PFSK-1 (cell line): ENCODE data around the gene MYRF.
A peak's percentile ranks its signal among the peaks of the same experiment; 100 is the strongest.

Experiments
- FOXP2 ChIP-seq: optimal IDR thresholded peaks from 2 replicates; pipeline ENCODE3; 2011; ENCODE audit warnings: borderline replicate concordance, control low read depth, inconsistent platforms; ENCODE audit not compliant: insufficient read depth; ENCODE audit errors: extremely low read length, extremely low read depth
- POLR2AphosphoS5 ChIP-seq: IDR thresholded peaks from 2 replicates; pipeline ENCODE4 v1.6.1; 2012; ENCODE audit warnings: low read depth, mild to moderate bottlenecking, control low read depth, low read length, moderate library complexity
- SIN3A ChIP-seq: IDR thresholded peaks from 2 replicates; pipeline ENCODE4 v1.6.1; 2012; ENCODE audit warnings: mild to moderate bottlenecking, low read length, moderate library complexity, borderline replicate concordance; ENCODE audit not compliant: insufficient read depth
- TAF1 ChIP-seq: IDR thresholded peaks from 2 replicates; pipeline ENCODE4 v1.6.1; 2012; ENCODE audit warnings: low read length, control low read depth, borderline replicate concordance; ENCODE audit not compliant: insufficient read depth
- TF ChIP-seq, protein P1 (sequence below), 2 experiments: IDR thresholded peaks; 2 replicates each; pipeline versions ENCODE4 v1.6.1 to v1.8.0; 2011 to 2012; ENCODE audit warnings: low read depth in 2 of 2, low read length in 2 of 2, control low read depth in 1 of 2, inconsistent platforms in 1 of 2, mild to moderate bottlenecking in 1 of 2, moderate library complexity in 1 of 2; ENCODE audit not compliant: insufficient read depth in 1 of 2

MYRF gene

DNA sequence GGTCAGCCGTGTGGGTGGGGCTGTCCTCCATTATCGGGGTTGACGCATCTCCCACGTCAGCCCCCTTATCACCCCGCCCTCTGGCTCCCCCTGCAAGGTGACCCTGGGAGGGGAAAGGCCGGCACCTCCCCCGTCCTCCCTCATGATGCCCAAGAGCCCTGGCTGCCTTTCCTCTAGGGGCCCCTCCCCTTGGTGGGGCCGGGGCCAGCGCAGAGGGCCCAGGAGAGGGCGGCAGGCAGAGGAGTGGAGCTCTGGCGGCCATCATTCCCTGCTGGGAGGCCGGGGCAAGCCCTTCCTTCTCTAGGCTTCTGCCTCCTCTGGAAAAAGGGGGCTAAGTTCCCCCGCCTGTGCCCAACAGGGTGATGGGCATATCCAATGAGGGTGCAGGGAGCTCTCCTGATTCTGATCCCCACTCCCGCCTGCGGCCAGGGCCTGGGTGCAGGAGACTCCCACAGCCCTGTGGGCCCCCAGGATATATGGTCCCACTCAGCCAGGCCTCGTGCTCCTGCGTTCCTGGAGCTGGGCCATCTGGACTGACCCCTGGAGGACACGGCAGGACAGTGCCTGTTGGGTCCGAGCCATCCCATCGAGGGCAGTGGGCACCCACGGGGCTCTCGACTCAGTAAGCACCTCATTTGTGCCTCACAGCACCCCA lies 12.3 kb downstream of the MYRF start:
- no peak for TF ChIP-seq SIN3A
- TF ChIP-seq, protein P1, sequence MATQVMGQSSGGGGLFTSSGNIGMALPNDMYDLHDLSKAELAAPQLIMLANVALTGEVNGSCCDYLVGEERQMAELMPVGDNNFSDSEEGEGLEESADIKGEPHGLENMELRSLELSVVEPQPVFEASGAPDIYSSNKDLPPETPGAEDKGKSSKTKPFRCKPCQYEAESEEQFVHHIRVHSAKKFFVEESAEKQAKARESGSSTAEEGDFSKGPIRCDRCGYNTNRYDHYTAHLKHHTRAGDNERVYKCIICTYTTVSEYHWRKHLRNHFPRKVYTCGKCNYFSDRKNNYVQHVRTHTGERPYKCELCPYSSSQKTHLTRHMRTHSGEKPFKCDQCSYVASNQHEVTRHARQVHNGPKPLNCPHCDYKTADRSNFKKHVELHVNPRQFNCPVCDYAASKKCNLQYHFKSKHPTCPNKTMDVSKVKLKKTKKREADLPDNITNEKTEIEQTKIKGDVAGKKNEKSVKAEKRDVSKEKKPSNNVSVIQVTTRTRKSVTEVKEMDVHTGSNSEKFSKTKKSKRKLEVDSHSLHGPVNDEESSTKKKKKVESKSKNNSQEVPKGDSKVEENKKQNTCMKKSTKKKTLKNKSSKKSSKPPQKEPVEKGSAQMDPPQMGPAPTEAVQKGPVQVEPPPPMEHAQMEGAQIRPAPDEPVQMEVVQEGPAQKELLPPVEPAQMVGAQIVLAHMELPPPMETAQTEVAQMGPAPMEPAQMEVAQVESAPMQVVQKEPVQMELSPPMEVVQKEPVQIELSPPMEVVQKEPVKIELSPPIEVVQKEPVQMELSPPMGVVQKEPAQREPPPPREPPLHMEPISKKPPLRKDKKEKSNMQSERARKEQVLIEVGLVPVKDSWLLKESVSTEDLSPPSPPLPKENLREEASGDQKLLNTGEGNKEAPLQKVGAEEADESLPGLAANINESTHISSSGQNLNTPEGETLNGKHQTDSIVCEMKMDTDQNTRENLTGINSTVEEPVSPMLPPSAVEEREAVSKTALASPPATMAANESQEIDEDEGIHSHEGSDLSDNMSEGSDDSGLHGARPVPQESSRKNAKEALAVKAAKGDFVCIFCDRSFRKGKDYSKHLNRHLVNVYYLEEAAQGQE (IDR thresholded peaks at IDR 0.05; ENCODE audit: insufficient read depth in 1 of 2, low read depth in 2 of 2, low read length in 2 of 2) = no peak
- TF ChIP-seq POLR2AphosphoS5 = no peak

DNA sequence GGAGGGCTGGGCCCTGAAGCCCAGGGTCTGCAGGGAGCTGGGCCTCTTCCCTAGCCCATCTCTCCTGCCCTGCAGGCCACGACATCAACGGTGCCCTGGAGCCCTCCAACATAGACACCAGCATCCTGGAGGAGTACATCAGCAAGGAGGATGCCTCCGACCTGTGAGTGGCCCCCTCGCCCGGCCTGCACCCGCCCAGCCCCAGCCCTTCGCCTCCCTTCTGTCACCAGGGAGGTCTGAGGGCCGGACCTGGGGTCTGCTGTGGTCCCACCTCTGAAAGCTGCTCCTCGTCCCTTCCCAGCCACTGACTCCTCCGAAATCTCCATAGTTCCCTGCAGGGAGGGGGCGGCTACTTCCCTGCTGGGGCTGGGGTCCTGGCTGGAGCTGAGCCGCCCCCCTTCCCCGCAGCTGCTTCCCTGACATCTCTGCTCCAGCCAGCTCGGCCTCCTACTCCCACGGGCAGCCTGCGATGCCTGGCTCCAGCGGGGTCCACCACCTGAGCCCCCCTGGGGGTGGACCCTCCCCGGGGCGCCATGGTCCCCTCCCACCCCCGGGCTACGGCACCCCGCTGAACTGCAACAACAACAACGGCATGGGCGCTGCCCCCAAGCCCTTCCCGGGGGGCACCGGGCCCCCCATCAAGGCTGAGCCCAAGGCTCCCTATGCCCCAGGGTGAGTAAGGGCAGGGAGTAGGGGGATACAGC lies 13.3 kb downstream of the MYRF start:
- TF ChIP-seq SIN3A (no peak), TAF1 (no peak)

DNA sequence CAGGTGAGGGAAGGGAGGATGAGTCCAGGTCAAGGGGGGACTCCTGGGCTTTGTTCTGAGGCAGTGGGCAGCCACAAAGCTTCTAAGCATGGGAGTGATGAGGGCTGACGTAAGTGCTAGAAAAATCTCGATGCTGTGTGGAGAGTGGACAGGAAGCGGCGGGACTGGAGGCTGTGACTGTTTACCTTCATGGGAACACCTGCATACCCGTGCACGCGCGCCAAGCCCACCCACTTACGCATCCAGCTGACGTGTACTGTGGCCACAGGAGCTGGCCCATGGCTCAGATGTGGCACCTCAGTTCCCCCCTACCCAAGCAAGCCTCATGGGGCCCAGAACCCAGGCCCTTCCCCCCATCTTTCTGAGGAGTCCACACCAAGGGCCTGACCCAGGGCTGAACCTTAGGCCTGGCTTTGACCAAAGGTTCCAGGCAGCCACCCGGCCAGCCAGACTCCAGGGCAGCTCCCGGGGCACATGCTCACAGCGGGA lies 14.0 kb downstream of the MYRF start:
- TF ChIP-seq FOXP2 (peak; percentile 65), POLR2AphosphoS5 (no peak)

DNA sequence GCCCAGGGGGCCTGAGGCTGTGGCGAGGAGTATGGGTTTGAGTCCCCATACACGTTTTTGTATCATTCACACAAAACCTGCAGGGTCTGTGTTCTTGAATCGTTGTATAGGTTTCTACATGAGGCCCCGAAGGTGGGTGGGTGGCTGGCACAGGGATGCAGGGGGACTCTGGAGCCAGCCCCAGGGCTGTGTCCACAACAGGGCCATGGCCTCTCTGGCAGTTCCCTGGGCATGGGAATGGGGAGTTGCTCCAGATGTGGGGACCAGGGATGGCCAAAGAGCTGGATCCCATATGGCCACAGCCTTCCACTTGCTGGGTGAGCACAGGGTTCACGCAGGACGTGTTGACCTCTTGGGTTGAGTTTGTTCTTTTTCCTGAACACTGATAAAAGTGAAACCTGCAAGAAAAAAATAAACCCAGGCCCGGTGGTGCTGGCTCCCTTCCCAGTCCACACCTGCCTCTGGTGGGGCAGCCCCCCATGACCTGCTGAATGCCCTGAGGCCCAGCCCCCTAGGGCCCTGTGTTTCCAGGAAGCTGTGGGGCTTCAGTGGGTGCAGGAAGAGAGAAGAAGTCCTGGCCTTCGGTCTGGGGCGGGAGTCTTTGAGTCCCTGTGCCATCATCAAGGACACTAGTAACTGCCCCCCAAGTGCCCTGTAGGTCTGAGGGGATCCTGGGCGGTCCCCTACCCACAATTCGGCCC lies 16.1 kb downstream of the MYRF start:
- TF ChIP-seq POLR2AphosphoS5 (no peak), FOXP2 (no peak), SIN3A (no peak), TAF1 (no peak)
- TF ChIP-seq, protein P1 (IDR thresholded peaks at IDR 0.05; ENCODE audit: insufficient read depth in 1 of 2, low read depth in 2 of 2, low read length in 2 of 2) = no peak

DNA sequence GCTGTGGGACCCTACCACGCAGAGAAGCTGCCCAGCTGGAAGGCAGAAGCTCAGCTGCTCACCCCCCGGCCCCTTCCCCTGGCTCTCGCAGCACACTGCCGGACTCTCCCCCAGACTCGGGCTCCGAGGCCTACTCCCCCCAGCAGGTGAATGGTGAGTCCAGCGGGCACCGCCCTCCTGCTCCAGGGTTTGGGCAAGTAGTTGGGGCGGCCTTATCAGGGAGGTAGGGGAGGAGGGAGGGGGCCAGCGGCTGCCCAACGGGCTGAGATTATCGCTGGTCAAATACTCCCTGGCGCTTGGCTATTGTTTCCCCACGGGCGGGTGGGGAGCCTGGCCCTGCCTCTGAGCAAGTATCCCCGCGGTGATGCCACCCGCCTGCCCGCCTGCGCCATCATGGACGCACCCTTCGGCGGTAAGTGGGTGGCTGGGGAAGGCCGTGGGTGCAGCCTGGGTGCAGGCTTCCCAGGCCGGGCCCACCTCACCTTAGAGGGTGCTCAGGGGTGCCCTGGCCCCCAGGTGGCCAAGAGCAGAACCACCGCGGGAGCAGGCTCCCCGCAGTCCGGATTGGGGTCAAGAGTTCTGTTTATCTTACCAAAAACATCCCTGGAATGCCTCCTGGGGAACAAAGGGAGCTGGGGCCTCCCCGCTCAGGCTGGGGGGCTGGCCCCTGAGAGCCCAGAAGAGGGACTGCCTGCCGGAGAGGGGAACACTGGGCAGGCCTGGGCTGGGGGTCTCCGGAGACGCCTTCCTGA lies 16.9 kb downstream of the MYRF start:
- TF ChIP-seq, protein P1 (IDR thresholded peaks at IDR 0.05; ENCODE audit: insufficient read depth in 1 of 2, low read depth in 2 of 2, low read length in 2 of 2) = no peak
- no peak for TF ChIP-seq FOXP2
- no peak for TF ChIP-seq SIN3A
- TF ChIP-seq TAF1 = no peak
- no peak for TF ChIP-seq POLR2AphosphoS5
